HL-60 (cell line): ENCODE results near the gene ITIH6.

ENCODE experiments used
- DNase-seq, 2 experiments: peaks; one replicate each; pipeline ENCODE4 v3.0.0-alpha.2; 2010 to 2020; ENCODE audit warnings: low read depth in 1 of 2, low spot score in 1 of 2
- H3K27ac ChIP-seq: fragments of 250-450 bp; sonication (Bioruptor Pico); replicated peaks from 2 replicates; pipeline ENCODE4 v1.5.1; 2020; ENCODE audit warnings: mild to moderate bottlenecking, moderate library complexity
- H3K27me3 ChIP-seq: fragments of 250-450 bp; sonication (Bioruptor Pico); 2 replicates; pipeline ENCODE4 v1.5.1; 2021; ENCODE audit warnings: mild to moderate bottlenecking, moderate library complexity; ENCODE audit not compliant: insufficient read depth, poor library complexity, severe bottlenecking
- H3K4me3 ChIP-seq: replicated peaks from 2 replicates; pipeline ENCODE4 v1.5.1; 2011; ENCODE audit warnings: mild to moderate bottlenecking, control low read depth, low read length; ENCODE audit not compliant: insufficient read depth
- GABPA ChIP-seq: IDR thresholded peaks from 2 replicates; pipeline ENCODE4 v1.6.1; 2012; ENCODE audit warnings: low read depth
- POLR2AphosphoS5 ChIP-seq: IDR thresholded peaks from 2 replicates; pipeline ENCODE4 v1.6.1; 2012; ENCODE audit warnings: low read depth
- SPI1 ChIP-seq: IDR thresholded peaks from 2 replicates; pipeline ENCODE4 v1.6.1; 2012; ENCODE audit warnings: low read depth, mild to moderate bottlenecking, borderline replicate concordance
- TF ChIP-seq, protein P1 (sequence below): IDR thresholded peaks from one replicate; pipeline ENCODE4 v1.5.1; 2011; ENCODE audit warnings: low read length, control low read depth, inconsistent platforms; ENCODE audit not compliant: insufficient read depth
- TF ChIP-seq, protein P2 (sequence below): IDR thresholded peaks from 2 replicates; pipeline ENCODE4 v1.6.1; 2012; ENCODE audit warnings: low read depth; ENCODE audit not compliant: insufficient replicate concordance

Gene ITIH6

DNA sequence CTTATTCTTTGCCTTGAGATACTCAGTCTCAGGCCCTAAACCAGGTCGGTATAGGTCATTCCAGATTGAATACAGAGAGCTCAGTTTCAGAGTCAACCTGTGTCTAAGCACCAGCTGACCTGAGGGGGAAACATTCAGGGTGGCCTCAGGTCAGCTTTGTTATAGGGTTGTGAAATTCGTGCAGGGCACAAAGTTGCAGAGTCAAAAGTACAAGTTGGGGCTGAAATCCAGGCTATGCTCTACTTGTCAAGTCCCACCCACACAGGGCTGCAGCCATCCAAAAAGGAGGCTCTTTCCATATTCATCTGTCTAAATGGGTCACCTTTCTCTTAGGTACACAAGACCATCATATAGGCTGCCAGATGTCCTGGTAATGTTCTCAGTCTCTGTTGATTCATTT, 89.7 kb downstream of the ITIH6 start:
- TF ChIP-seq GABPA (no peak), SPI1 (no peak), POLR2AphosphoS5 (no peak)
- TF ChIP-seq, protein P1, sequence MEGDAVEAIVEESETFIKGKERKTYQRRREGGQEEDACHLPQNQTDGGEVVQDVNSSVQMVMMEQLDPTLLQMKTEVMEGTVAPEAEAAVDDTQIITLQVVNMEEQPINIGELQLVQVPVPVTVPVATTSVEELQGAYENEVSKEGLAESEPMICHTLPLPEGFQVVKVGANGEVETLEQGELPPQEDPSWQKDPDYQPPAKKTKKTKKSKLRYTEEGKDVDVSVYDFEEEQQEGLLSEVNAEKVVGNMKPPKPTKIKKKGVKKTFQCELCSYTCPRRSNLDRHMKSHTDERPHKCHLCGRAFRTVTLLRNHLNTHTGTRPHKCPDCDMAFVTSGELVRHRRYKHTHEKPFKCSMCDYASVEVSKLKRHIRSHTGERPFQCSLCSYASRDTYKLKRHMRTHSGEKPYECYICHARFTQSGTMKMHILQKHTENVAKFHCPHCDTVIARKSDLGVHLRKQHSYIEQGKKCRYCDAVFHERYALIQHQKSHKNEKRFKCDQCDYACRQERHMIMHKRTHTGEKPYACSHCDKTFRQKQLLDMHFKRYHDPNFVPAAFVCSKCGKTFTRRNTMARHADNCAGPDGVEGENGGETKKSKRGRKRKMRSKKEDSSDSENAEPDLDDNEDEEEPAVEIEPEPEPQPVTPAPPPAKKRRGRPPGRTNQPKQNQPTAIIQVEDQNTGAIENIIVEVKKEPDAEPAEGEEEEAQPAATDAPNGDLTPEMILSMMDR: no peak
- TF ChIP-seq, protein P2, sequence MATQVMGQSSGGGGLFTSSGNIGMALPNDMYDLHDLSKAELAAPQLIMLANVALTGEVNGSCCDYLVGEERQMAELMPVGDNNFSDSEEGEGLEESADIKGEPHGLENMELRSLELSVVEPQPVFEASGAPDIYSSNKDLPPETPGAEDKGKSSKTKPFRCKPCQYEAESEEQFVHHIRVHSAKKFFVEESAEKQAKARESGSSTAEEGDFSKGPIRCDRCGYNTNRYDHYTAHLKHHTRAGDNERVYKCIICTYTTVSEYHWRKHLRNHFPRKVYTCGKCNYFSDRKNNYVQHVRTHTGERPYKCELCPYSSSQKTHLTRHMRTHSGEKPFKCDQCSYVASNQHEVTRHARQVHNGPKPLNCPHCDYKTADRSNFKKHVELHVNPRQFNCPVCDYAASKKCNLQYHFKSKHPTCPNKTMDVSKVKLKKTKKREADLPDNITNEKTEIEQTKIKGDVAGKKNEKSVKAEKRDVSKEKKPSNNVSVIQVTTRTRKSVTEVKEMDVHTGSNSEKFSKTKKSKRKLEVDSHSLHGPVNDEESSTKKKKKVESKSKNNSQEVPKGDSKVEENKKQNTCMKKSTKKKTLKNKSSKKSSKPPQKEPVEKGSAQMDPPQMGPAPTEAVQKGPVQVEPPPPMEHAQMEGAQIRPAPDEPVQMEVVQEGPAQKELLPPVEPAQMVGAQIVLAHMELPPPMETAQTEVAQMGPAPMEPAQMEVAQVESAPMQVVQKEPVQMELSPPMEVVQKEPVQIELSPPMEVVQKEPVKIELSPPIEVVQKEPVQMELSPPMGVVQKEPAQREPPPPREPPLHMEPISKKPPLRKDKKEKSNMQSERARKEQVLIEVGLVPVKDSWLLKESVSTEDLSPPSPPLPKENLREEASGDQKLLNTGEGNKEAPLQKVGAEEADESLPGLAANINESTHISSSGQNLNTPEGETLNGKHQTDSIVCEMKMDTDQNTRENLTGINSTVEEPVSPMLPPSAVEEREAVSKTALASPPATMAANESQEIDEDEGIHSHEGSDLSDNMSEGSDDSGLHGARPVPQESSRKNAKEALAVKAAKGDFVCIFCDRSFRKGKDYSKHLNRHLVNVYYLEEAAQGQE: no peak
- no peak for DNase-seq
- Histone ChIP-seq H3K27ac (no peak overlapping the region), H3K4me3 (no peak overlapping the region), H3K27me3 (no peaks in the 10 kb centered on the region)
